HEK293 (cell line): Measurements from ENCODE around the gene PIGR.

Source experiments
- CTCF ChIA-PET: fragments of 350-600 bp; formaldehyde crosslinking; extraction: SDS; loops from one replicate; lab custom pipeline; 2021; ENCODE audit warnings: antibody characterized with exemption; lab: Yijun Ruan, JAX
- POLR2A ChIA-PET: fragments of 300-600 bp; formaldehyde crosslinking; extraction: SDS; loops from one replicate; lab custom pipeline; 2020; ENCODE audit warnings: antibody characterized with exemption, inconsistent platforms; lab: Yijun Ruan, JAX
- H3K27ac ChIP-seq: fragments of 200-500 bp; sonication (Bioruptor generic); 2 replicates; pipeline ENCODE4 v1.5.1; 2014; ENCODE audit warnings: low read depth, low read length, control low read depth, inconsistent platforms; ENCODE audit errors: extremely low read depth
- H3K36me3 ChIP-seq, 2 experiments: fragments of 200-500 bp in 1 of 2; sonication (Bioruptor generic) in 1 of 2; 1 replicate in 1 of 2; 2 replicates in 1 of 2; pipeline ENCODE4 v1.5.1; 2014 to 2017; ENCODE audit warnings: inconsistent platforms in 2 of 2, low read length in 2 of 2; ENCODE audit not compliant: control insufficient read depth in 2 of 2, insufficient read depth in 1 of 2
- H3K4me1 ChIP-seq: fragments of 200-500 bp; sonication (Bioruptor generic); 2 replicates; pipeline ENCODE4 v1.5.1; 2014; ENCODE audit warnings: mild to moderate bottlenecking, low read length, inconsistent platforms; ENCODE audit not compliant: control insufficient read depth, insufficient read depth
- H3K4me3 ChIP-seq: 2 replicates; pipeline ENCODE4 v1.5.1; 2011; ENCODE audit warnings: low read depth, mild to moderate bottlenecking, control low read depth, low read length, moderate library complexity
- H3K9me3 ChIP-seq: fragments of 200-500 bp; sonication (Bioruptor generic); 2 replicates; pipeline ENCODE4 v1.5.1; 2014; ENCODE audit warnings: low read depth, low read length, inconsistent platforms; ENCODE audit not compliant: control insufficient read depth, insufficient read depth
- CTCF ChIP-seq: fragments of 450-650 bp; formaldehyde crosslinking; IDR thresholded peaks from 2 replicates; pipeline ENCODE4 v1.5.1; 2016; ENCODE audit warnings: missing biosample characterization, missing genetic modification characterization
- KLF9 ChIP-seq: fragments of 450-650 bp; formaldehyde crosslinking; IDR thresholded peaks from 2 replicates; pipeline ENCODE4 v1.5.1; 2016; ENCODE audit warnings: missing biosample characterization, missing genetic modification characterization, low read depth
- PRDM4 ChIP-seq: fragments of 450-650 bp; formaldehyde crosslinking; IDR thresholded peaks from 2 replicates; pipeline ENCODE4 v1.5.1; 2017; ENCODE audit warnings: missing biosample characterization, missing genetic modification characterization
- REST ChIP-seq: fragments of 450-650 bp; formaldehyde crosslinking; IDR thresholded peaks from 2 replicates; pipeline ENCODE4 v1.5.1; 2016; ENCODE audit warnings: missing biosample characterization, missing genetic modification characterization
- WT1 ChIP-seq: fragments of 450-650 bp; formaldehyde crosslinking; IDR thresholded peaks from 2 replicates; pipeline ENCODE4 v1.5.1; 2016; ENCODE audit warnings: missing biosample characterization, missing genetic modification characterization
- ZBTB20 ChIP-seq: fragments of 450-650 bp; formaldehyde crosslinking; IDR thresholded peaks from 2 replicates; pipeline ENCODE4 v1.5.1; 2016; ENCODE audit warnings: missing biosample characterization, missing genetic modification characterization
- ZBTB21 ChIP-seq: fragments of 450-650 bp; formaldehyde crosslinking; IDR thresholded peaks from 2 replicates; pipeline ENCODE4 v1.5.1; 2017; ENCODE audit warnings: missing biosample characterization, missing genetic modification characterization
- ZNF184 ChIP-seq: fragments of 450-650 bp; IDR thresholded peaks from 2 replicates; pipeline ENCODE4 v1.5.1; 2018; ENCODE audit warnings: missing biosample characterization, mild to moderate bottlenecking, missing genetic modification characterization
- ZNF26 ChIP-seq: fragments of 450-650 bp; formaldehyde crosslinking; IDR thresholded peaks from 2 replicates; pipeline ENCODE4 v1.5.1; 2016; ENCODE audit warnings: missing biosample characterization, missing genetic modification characterization
- ZNF341 ChIP-seq: fragments of 450-650 bp; formaldehyde crosslinking; IDR thresholded peaks from 2 replicates; pipeline ENCODE4; 2016; ENCODE audit warnings: low read depth, missing biosample characterization, missing genetic modification characterization
- ZNF362 ChIP-seq: fragments of 450-650 bp; formaldehyde crosslinking; IDR thresholded peaks from 2 replicates; pipeline ENCODE4 v1.5.1; 2016; ENCODE audit warnings: missing biosample characterization, missing genetic modification characterization
- ZNF501 ChIP-seq: fragments of 450-650 bp; formaldehyde crosslinking; IDR thresholded peaks from 2 replicates; pipeline ENCODE4 v1.5.1; 2016; ENCODE audit warnings: missing biosample characterization, missing genetic modification characterization
- ZNF626 ChIP-seq: fragments of 450-650 bp; sonication (Bioruptor Pico); formaldehyde crosslinking; IDR thresholded peaks from 2 replicates; pipeline ENCODE4 v1.5.1; 2018; ENCODE audit warnings: missing biosample characterization, missing genetic modification characterization, inconsistent platforms
- ZNF654 ChIP-seq: fragments of 450-650 bp; formaldehyde crosslinking; IDR thresholded peaks from 2 replicates; pipeline ENCODE4 v1.5.1; 2016; ENCODE audit warnings: low read depth, missing biosample characterization, missing genetic modification characterization
- ZNF660 ChIP-seq: fragments of 450-650 bp; IDR thresholded peaks from 2 replicates; pipeline ENCODE4 v1.5.1; 2018; ENCODE audit warnings: missing biosample characterization, mild to moderate bottlenecking, missing genetic modification characterization
- ZNF747 ChIP-seq: fragments of 450-650 bp; formaldehyde crosslinking; IDR thresholded peaks from 2 replicates; pipeline ENCODE4 v1.5.1; 2016; ENCODE audit warnings: missing biosample characterization, missing genetic modification characterization
- ZNF76 ChIP-seq: fragments of 450-650 bp; formaldehyde crosslinking; IDR thresholded peaks from 2 replicates; pipeline ENCODE4; 2016; ENCODE audit warnings: low read depth, missing biosample characterization, missing genetic modification characterization, borderline replicate concordance
- ZNF792 ChIP-seq: fragments of 450-650 bp; formaldehyde crosslinking; IDR thresholded peaks from 2 replicates; pipeline ENCODE4 v1.5.1; 2016; ENCODE audit warnings: missing biosample characterization, missing genetic modification characterization

Gene PIGR

DNA sequence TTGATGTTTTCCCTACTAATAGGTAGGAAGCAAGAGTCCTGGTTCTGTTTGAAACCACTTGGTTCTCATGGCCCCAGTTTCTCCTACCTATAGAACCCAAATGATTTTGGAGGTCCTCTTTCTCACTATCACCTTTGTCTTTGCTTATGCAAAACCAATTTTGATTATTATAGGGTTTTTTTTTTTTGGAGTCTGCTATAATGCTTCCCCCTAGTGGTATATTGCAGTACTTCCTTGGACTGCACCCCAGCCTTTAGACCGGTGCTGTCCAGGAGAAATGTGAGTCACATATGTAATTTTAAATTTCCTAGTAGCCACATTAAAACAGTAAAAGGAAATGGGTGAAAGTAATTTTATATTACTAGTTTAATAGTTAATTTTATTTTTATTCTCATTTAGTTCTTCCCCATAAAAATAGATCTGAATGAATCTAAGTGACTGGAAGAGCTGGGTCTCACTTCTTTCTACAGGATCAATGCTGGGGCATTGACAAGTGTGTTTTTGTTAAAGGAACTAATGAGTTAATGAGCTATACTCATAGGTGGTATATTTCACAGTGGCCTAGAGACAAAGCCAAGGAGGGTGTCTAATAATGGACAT lies 35.1 kb downstream of the PIGR start:
- CTCF ChIA-PET = interaction anchor here (0.5 to 4.3 kb wide), 59 partner anchors 10 to 924 kb away, joined by 3 to 73 read pairs (median 5); partner anchors contain the start of genes DYRK3, FCMR, IL20 and IL24

DNA sequence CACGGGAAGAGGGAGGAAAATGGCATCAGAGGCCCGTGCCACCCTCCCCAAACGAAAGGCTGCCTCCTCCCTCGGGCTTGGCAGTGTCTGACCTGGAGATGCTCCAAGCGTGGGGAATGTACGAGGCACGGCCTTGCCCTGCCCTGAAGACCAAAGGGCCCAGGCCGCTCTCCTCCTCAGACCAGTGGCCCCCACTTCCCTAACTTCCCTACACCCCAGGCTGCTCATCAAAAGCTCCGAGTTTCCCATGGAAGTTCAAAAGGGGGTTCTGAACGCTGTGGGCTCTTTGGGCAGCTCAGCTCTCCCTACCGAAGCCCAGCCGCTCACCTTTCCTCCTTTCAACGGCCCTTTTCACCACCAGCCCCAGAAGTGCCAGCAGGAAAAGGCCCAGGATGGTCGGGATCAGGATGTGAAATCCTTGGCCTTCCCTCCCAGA lies 36.4 kb downstream of the PIGR start:
- Histone ChIP-seq H3K36me3 (no peaks in the 10 kb centered on the region), H3K9me3 (no peaks in the 10 kb centered on the region), H3K4me3 (peak overlapping the region; percentile 45), H3K4me1 (no peaks in the 10 kb centered on the region), H3K27ac (no peak overlapping the region; the same call in 1 of the 2 replicates)
- ChIA-PET CTCF (interaction anchor here (0.6 to 3.1 kb wide), 17 partner anchors 9 to 897 kb away, joined by 3 to 22 read pairs (median 5); partner anchors contain the start of gene IL20), POLR2A (interaction anchor here (0.9 to 1.4 kb wide), 3 partner anchors 54 to 175 kb away, joined by 3 read pairs; no protein-coding TSS in a partner anchor)
- TF ChIP-seq ZNF26 (tag by site-specific recombination) (no peak), ZNF76 (0 out of 2 replicates have a peak, but pooled peaks have one; percentile 49), ZNF626 (no peak), ZNF501 (tag by site-specific recombination) (peak; percentile 9; the same call in 1 of the 2 replicates), ZNF184 (tag by site-specific recombination) (no peak), ZBTB20 (tag by site-specific recombination) (peak; percentile 82), WT1 (tag by site-specific recombination) (no peak), PRDM4 (no peak), KLF9 (tag by site-specific recombination) (no peak)

More for the DNA sequence above, 35.1 kb downstream of the PIGR start:
- Histone ChIP-seq H3K36me3 (no peaks in the 10 kb centered on the region), H3K27ac (no peak overlapping the region), H3K9me3 (no peaks in the 10 kb centered on the region), H3K4me3 (no peak overlapping the region), H3K4me1 (no peaks in the 10 kb centered on the region)
- POLR2A ChIA-PET = no interaction called here
- no peak for TF ChIP-seq ZNF747 (tag by site-specific recombination)
- no peak for TF ChIP-seq ZNF792 (tag by site-specific recombination)
- TF ChIP-seq ZBTB21 (tag by site-specific recombination) = no peak
- 0 out of 2 replicates have a peak, but pooled peaks have one; percentile 62 for TF ChIP-seq ZNF362 (tag by site-specific recombination)
- TF ChIP-seq ZNF660 = 0 out of 2 replicates have a peak, but pooled peaks have one; percentile 11
- TF ChIP-seq CTCF (tag by site-specific recombination) = 0 out of 2 replicates have a peak, but pooled peaks have one; percentile 14
- TF ChIP-seq REST (tag by site-specific recombination) = peak; percentile 61; the same call in 1 of the 2 replicates
- peak; percentile 71 for TF ChIP-seq ZNF654 (tag by site-specific recombination)
- no peak for TF ChIP-seq ZNF341 (tag by site-specific recombination)
